ENCODE results near the gene KLHL13.

Gene KLHL13

DNA sequence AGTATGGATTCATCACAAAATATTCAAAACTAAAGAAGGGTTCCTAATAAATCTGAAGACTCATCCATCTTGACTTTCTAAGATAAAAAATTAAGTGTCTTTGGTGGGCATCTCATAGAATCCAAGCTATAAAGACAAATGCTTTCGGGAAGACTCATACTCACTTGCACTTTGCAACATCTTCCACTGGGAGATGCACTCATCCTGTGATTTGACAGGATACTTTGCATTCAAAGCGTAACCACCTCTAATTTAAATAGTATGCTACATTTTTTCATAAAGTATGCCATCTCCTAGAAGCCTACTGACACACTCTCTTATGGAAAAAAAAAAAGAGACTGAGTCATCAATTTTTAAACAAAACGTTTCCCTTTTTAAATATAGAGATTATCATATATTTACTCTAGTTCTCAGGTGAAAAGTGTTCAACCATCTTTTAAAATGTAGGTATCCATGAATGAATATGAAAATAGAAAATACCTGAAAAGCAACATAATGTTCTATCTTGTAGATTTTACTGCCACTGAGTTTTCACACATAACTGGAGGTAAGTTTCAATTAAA, 119.6 kb downstream of the KLHL13 start:
- TF ChIP-seq, protein P1, sequence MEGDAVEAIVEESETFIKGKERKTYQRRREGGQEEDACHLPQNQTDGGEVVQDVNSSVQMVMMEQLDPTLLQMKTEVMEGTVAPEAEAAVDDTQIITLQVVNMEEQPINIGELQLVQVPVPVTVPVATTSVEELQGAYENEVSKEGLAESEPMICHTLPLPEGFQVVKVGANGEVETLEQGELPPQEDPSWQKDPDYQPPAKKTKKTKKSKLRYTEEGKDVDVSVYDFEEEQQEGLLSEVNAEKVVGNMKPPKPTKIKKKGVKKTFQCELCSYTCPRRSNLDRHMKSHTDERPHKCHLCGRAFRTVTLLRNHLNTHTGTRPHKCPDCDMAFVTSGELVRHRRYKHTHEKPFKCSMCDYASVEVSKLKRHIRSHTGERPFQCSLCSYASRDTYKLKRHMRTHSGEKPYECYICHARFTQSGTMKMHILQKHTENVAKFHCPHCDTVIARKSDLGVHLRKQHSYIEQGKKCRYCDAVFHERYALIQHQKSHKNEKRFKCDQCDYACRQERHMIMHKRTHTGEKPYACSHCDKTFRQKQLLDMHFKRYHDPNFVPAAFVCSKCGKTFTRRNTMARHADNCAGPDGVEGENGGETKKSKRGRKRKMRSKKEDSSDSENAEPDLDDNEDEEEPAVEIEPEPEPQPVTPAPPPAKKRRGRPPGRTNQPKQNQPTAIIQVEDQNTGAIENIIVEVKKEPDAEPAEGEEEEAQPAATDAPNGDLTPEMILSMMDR (conservative IDR thresholded peaks at IDR 0.05; ENCODE audit: control insufficient read depth, insufficient read depth, low read depth, low read length) = peak; percentile 48
- H3K4me3 ChIP-seq (ENCODE audit: control insufficient read depth, low read depth, low read length) = no peak overlapping the region
- peak; percentile 11 for DNase-seq (ENCODE audit: low read depth)

DNA sequence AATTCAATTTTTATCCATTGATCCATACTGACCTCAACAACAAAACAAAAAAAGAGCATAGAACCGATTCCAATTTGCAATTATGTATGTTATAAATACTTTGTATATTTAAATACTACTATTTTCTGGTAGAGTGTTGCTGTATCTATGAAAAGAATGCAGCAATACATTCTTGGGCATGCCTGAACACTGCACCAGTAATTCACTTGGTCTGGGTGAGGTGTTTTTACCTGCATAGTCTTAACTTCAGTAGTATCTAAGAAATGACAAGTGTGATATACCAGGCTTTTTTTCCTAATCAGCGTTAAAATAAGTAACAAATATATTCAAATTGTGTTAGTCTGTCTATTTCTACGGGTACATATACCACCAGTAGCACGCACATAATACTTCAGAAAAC, 120.2 kb downstream of the KLHL13 start:
- DNase-seq (ENCODE audit: low read depth) = no peak
- TF ChIP-seq, protein P1 (conservative IDR thresholded peaks at IDR 0.05; ENCODE audit: control insufficient read depth, insufficient read depth, low read depth, low read length) = no peak
- H3K4me3 ChIP-seq (ENCODE audit: control insufficient read depth, low read depth, low read length) = no peak overlapping the region

DNA sequence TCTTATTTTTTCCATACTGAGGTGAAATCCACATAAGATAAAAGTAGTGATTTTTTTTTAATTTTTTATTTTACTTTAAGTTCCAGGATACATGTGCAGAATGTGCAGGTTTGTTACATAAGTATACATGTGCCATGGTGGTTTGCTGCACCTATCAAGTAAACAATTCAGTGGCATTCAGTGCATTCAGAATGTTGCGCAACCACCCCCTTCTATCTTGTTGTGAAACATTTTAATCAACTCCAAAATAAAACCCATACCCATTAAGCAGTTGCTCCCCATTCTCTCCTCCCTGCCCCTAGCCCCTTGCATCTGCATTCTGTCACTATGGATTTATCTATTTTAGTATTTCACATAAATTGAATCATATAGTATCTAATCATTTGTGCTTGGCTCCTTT, 121.2 kb downstream of the KLHL13 start:
- TF ChIP-seq, protein P1 (conservative IDR thresholded peaks at IDR 0.05; ENCODE audit: control insufficient read depth, insufficient read depth, low read depth, low read length) = no peak
- no peak overlapping the region for H3K4me3 ChIP-seq (ENCODE audit: control insufficient read depth, low read depth, low read length)
- DNase-seq (ENCODE audit: low read depth) = no peak

DNA sequence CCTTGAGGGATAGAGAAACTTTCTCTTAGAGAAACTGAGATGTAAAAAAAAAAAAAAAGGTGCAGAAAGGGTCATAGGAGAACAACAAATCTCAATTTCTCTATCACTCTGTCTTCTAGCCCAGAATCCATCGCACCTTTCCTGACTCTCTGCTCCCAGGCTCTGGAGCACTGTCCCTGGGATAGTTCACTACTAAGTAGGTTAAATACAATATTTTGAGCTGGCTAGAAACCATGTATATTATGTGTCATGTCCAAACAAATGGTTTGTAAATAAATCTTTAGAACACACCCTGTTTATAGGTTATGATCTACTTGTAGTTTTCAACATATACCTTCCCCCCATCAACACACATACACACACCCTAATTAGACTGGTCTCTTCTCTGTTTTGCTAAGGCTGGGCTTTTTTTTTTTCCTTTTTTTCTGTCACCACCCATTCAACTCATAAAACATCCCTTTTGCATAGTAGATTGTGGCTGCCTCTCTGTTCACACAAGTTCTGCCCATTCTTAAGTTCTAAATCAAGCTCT, 124.4 kb downstream of the KLHL13 start:
- no peak overlapping the region for H3K4me3 ChIP-seq (ENCODE audit: control insufficient read depth, low read depth, low read length)
- DNase-seq (ENCODE audit: low read depth) = no peak
- TF ChIP-seq, protein P1 (conservative IDR thresholded peaks at IDR 0.05; ENCODE audit: control insufficient read depth, insufficient read depth, low read depth, low read length) = no peak

DNA sequence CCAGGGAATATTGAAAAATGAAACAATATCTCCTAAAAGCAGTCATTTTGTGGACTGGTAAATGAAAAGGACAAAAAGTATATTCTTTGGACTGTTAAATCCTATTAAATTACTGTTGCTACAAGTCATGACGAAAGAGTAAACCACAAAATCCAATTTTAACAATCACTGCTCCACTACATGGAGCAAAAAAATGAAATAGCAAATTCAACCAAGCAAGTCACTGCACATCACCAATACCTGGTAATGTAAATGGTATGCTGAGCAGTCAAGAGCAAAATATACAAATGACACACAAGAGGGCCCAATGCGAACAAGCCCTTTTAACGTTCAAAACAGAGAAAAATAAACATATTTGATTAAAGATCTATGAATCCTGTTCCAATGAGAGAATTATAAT, 126.2 kb downstream of the KLHL13 start:
- no peak overlapping the region for H3K4me3 ChIP-seq (ENCODE audit: control insufficient read depth, low read depth, low read length)
- peak; percentile 3 for DNase-seq (ENCODE audit: low read depth)
- TF ChIP-seq, protein P1 (conservative IDR thresholded peaks at IDR 0.05; ENCODE audit: control insufficient read depth, insufficient read depth, low read depth, low read length) = no peak

DNA sequence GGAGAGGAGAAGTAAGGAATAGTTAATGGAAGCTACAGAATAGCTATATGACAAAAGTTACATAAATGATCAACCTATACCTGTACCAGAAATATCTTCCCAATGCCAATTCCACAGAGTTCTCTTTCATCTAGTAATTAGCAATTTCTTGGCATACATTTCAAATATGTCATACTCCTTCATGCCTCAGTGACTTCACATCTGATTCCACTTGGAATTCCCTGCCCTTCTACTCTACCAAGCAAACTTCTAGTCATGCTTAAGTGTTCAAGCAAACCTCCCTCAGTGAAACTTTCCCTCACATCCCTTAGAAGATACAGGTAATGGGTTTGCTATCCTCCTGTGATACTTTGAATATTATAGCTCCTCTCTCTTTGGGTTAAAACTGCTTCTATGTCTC, 127.1 kb downstream of the KLHL13 start:
- DNase-seq (ENCODE audit: low read depth) = no peak
- H3K4me3 ChIP-seq (ENCODE audit: control insufficient read depth, low read depth, low read length) = no peak overlapping the region
- TF ChIP-seq, protein P1 (conservative IDR thresholded peaks at IDR 0.05; ENCODE audit: control insufficient read depth, insufficient read depth, low read depth, low read length) = no peak

DNA sequence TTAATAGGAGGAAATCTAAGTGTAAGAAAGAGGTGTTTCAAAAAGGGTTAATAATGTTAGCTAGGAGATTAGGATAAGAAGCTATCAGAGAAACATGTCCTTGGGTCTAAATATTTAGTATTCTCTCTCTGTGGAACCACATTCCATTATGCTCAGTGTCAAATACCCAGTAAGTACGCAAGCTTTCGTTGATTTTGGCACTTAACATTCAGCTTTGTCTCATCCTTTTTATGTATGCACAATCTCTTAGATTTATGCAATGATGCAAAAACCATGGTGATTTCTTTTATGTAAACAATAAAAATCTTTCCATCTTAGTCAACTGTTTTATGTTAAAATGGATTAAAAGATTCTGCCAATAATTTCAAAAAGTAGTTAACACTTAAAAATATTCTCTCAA, 129.2 kb downstream of the KLHL13 start:
- DNase-seq (ENCODE audit: low read depth) = peak; percentile 11
- TF ChIP-seq, protein P1 (conservative IDR thresholded peaks at IDR 0.05; ENCODE audit: control insufficient read depth, insufficient read depth, low read depth, low read length) = no peak
- H3K4me3 ChIP-seq (ENCODE audit: control insufficient read depth, low read depth, low read length) = no peak overlapping the region
